Measurements from ENCODE around the gene FLNB. TPM values are rescaled to one million over a fixed set of nuclear protein-coding genes. Genes with fewer than 3 reads are reported as not detected.

Gene FLNB
- total RNA-seq, 1 experiment from 2014 or later, result 309 TPM

GRCh38 chr3:58207954-58208353 lies 199.7 kb downstream of the FLNB start:
- in situ Hi-C loops (cut with HindIII; ENCODE audit: low pct_unique_long_range_greater_than_20kb, low sequenced_read_pairs), result no loop called here
- Histone ChIP-seq H3K4me3 (ENCODE audit: low read depth in 2 of 2, low read length in 2 of 2) (no peak overlapping the region), H3K27me3 (ENCODE audit: control insufficient read depth, insufficient read depth, low read length) (no peaks in the 10 kb centered on the region), H3K27ac (ENCODE audit: low read length) (no peak overlapping the region), H3K36me3 (ENCODE audit: control insufficient read depth, insufficient read depth, low read length) (no peaks in the 10 kb centered on the region), H3K4me1 (ENCODE audit: control insufficient read depth, insufficient read depth, low read length) (no peaks in the 10 kb centered on the region), H3K9me3 (ENCODE audit: control insufficient read depth, insufficient read depth, low read depth, low read length) (no peaks in the 10 kb centered on the region)
- intact Hi-C loops (cut with micrococcal nuclease; ENCODE audit: unreplicated experiment), result no loop called here
- BruUV-seq (replicated peaks), result no TSS peak
- no peak for DNase-seq (ENCODE audit: low read depth, low spot score)
- TF ChIP-seq SIN3A (IDR thresholded peaks at IDR 0.05; ENCODE audit: borderline replicate concordance, insufficient read depth, low read depth, low read length) (no peak), REST (IDR thresholded peaks at IDR 0.05; ENCODE audit: insufficient read depth in 1 of 2, low read depth in 2 of 2, low read length in 1 of 2) (no peak), POLR2AphosphoS5 (IDR thresholded peaks at IDR 0.05; ENCODE audit: low read depth, low read length) (no peak), TCF7L2 (IDR thresholded peaks at IDR 0.05; ENCODE audit: low read depth, low read length) (no peak)
- TF ChIP-seq, protein P1, sequence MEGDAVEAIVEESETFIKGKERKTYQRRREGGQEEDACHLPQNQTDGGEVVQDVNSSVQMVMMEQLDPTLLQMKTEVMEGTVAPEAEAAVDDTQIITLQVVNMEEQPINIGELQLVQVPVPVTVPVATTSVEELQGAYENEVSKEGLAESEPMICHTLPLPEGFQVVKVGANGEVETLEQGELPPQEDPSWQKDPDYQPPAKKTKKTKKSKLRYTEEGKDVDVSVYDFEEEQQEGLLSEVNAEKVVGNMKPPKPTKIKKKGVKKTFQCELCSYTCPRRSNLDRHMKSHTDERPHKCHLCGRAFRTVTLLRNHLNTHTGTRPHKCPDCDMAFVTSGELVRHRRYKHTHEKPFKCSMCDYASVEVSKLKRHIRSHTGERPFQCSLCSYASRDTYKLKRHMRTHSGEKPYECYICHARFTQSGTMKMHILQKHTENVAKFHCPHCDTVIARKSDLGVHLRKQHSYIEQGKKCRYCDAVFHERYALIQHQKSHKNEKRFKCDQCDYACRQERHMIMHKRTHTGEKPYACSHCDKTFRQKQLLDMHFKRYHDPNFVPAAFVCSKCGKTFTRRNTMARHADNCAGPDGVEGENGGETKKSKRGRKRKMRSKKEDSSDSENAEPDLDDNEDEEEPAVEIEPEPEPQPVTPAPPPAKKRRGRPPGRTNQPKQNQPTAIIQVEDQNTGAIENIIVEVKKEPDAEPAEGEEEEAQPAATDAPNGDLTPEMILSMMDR (IDR thresholded peaks at IDR 0.05), result no peak
- ChIA-PET POLR2A (no interaction called here), CTCF (no interaction called here)
- no peak for ATAC-seq

- Histone ChIP-seq H3K27me3 (ENCODE audit: control insufficient read depth, insufficient read depth, low read length) (no peaks in the 10 kb centered on the region), H3K27ac (ENCODE audit: low read length) (no peak overlapping the region), H3K9me3 (ENCODE audit: control insufficient read depth, insufficient read depth, low read depth, low read length) (no peaks in the 10 kb centered on the region), H3K4me3 (ENCODE audit: low read depth in 2 of 2, low read length in 2 of 2) (no peak overlapping the region), H3K4me1 (ENCODE audit: control insufficient read depth, insufficient read depth, low read length) (no peaks in the 10 kb centered on the region), H3K36me3 (ENCODE audit: control insufficient read depth, insufficient read depth, low read length) (no peaks in the 10 kb centered on the region)
- BruUV-seq (replicated peaks), result no TSS peak
- DNase-seq (ENCODE audit: low read depth, low spot score) (no peak), ATAC-seq (no peak)
- POLR2A ChIA-PET, result no interaction called here
- TF ChIP-seq, protein P1 (IDR thresholded peaks at IDR 0.05), result no peak
- TF ChIP-seq TCF7L2 (IDR thresholded peaks at IDR 0.05; ENCODE audit: low read depth, low read length) (no peak), SIN3A (IDR thresholded peaks at IDR 0.05; ENCODE audit: borderline replicate concordance, insufficient read depth, low read depth, low read length) (no peak), POLR2AphosphoS5 (IDR thresholded peaks at IDR 0.05; ENCODE audit: low read depth, low read length) (no peak), REST (IDR thresholded peaks at IDR 0.05; ENCODE audit: insufficient read depth in 1 of 2, low read depth in 2 of 2, low read length in 1 of 2) (no peak)
- CTCF ChIA-PET, result interaction anchor here (0.7 kb wide), 1 partner anchor 98 kb away, joined by 3 read pairs; no protein-coding TSS in a partner anchor
- in situ Hi-C loops (cut with HindIII; ENCODE audit: low pct_unique_long_range_greater_than_20kb, low sequenced_read_pairs) (no loop called here), intact Hi-C loops (cut with micrococcal nuclease; ENCODE audit: unreplicated experiment) (no loop called here)
Measured at GRCh38 chr3:58209933-58210332, 201.7 kb downstream of the FLNB start.

Data from Panc1 (cell line).